Neural progenitor cell (in vitro differentiated cells): ENCODE measurements around the gene C6orf62. TPM values are rescaled to one million over a fixed set of nuclear protein-coding genes. Genes with fewer than 3 reads are reported as not detected.
A peak's percentile ranks its signal among the peaks of the same experiment; 100 is the strongest.

Experiments used
- DNase-seq: peaks from one replicate; pipeline ENCODE4 v3.0.0-alpha.2; 2016; ENCODE audit warnings: low spot score
- H2AFZ ChIP-seq: fragments of 200-600 bp; sonication (generic); replicated peaks from 2 replicates; pipeline ENCODE4 v1.6.1; 2016; ENCODE audit warnings: antibody characterized with exemption
- H3F3A ChIP-seq: fragments of 200-600 bp; sonication (generic); 2 replicates; pipeline ENCODE4 v1.6.1; 2016; ENCODE audit warnings: antibody characterized with exemption, low read depth
- H3K27ac ChIP-seq: fragments of 200-600 bp; sonication (generic); 2 replicates; pipeline ENCODE4 v1.5.1; 2016; ENCODE audit warnings: mild to moderate bottlenecking
- H3K27me3 ChIP-seq: fragments of 200-600 bp; sonication (generic); 2 replicates; pipeline ENCODE4 v1.6.1; 2016; ENCODE audit warnings: mild to moderate bottlenecking, moderate library complexity
- H3K36me3 ChIP-seq: fragments of 200-600 bp; sonication (generic); 2 replicates; pipeline ENCODE4 v1.5.1; 2016
- H3K4me1 ChIP-seq: fragments of 200-600 bp; sonication (generic); 2 replicates; pipeline ENCODE4 v1.6.1; 2016; ENCODE audit warnings: mixed run types
- H3K4me2 ChIP-seq: fragments of 200-600 bp; sonication (generic); 2 replicates; pipeline ENCODE4 v1.6.1; 2016
- H3K4me3 ChIP-seq: fragments of 200-600 bp; sonication (generic); 2 replicates; pipeline ENCODE4 v1.5.1; 2016
- H3K79me2 ChIP-seq: fragments of 200-600 bp; sonication (generic); 2 replicates; pipeline ENCODE4 v1.6.1; 2016; ENCODE audit warnings: low read depth
- H3K9ac ChIP-seq: fragments of 200-600 bp; sonication (generic); 2 replicates; pipeline ENCODE4 v1.6.1; 2016
- H3K9me3 ChIP-seq: fragments of 200-600 bp; sonication (generic); 2 replicates; pipeline ENCODE4 v1.5.1; 2016; ENCODE audit warnings: low read depth
- H4K20me1 ChIP-seq: fragments of 200-600 bp; sonication (generic); 2 replicates; pipeline ENCODE4 v1.6.1; 2016; ENCODE audit warnings: low read depth
- H3K27ac Mint-ChIP-seq: 3 replicates; pipeline ENCODE4 v1.8.0; 2021; ENCODE audit warnings: mixed read lengths
- H3K27me3 Mint-ChIP-seq: 2 replicates; pipeline ENCODE4 v1.8.0; 2022; ENCODE audit warnings: low read depth, mild to moderate bottlenecking, inconsistent platforms, moderate library complexity, mixed read lengths; ENCODE audit not compliant: insufficient read depth
- H3K36me3 Mint-ChIP-seq: 3 replicates; pipeline ENCODE4 v1.8.0; 2021; ENCODE audit warnings: mixed read lengths
- H3K4me1 Mint-ChIP-seq: 3 replicates; pipeline ENCODE4 v1.8.0; 2021; ENCODE audit warnings: mixed read lengths
- H3K4me3 Mint-ChIP-seq: 3 replicates; pipeline ENCODE4 v1.8.0; 2021; ENCODE audit warnings: mild to moderate bottlenecking, moderate library complexity, mixed read lengths
- H3K9me3 Mint-ChIP-seq: 3 replicates; pipeline ENCODE4 v1.8.0; 2020; ENCODE audit warnings: mixed read lengths
- EZH2 ChIP-seq: fragments of 200-600 bp; sonication (generic); IDR thresholded peaks from 2 replicates; pipeline ENCODE4 v1.6.1; 2017; ENCODE audit warnings: antibody characterized with exemption, mild to moderate bottlenecking, moderate library complexity
- EZH2phosphoT487 ChIP-seq: fragments of 200-600 bp; sonication (generic); IDR thresholded peaks from 2 replicates; pipeline ENCODE4 v1.6.1; 2017; ENCODE audit warnings: antibody characterized with exemption
- total RNA-seq: library from RNA; depleted of rRNA; stranded (reverse); fragments of >200 nt; gene quantifications from 2 replicates; pipeline ENCODE4 v1.2.3, GENCODE V29; 2015; ENCODE audit warnings: low replicate concordance
- TF ChIP-seq, protein P1 (sequence below): fragments of 200-600 bp; sonication (generic); IDR thresholded peaks from 2 replicates; pipeline ENCODE4 v1.5.1; 2017; ENCODE audit warnings: antibody characterized with exemption, mild to moderate bottlenecking

Gene C6orf62
- total RNA-seq, 1 donor from 2014 or later, result 82.3 TPM

DNA sequence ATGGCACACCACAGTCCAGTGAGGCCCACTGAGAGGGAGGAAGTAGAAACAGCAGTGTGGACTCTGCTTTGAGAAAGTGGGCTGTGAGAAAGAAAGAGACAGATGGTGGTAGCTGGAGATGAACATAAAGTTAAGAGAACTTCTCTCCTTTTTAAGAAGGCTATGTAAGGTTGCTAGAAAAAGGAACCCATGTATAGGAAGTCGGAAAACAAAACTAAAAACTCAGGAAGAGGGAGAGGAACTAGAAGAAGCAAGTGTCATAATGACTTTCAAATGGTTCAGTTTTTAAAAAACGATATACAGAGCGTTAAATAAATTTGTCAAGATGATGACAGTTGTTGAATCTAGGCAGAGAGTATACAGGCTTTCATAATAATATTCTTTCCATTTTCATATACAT, 30.3 kb upstream of the C6orf62 start:
- Histone ChIP-seq H3F3A (no peaks in the 10 kb centered on the region), H3K27ac (no peak overlapping the region), H3K9ac (no peak overlapping the region), H3K4me2 (no peak overlapping the region), H3K79me2 (no peaks in the 10 kb centered on the region), H3K4me3 (no peak overlapping the region), H2AFZ (peak overlapping the region; percentile 38), H3K4me1 (no peaks in the 10 kb centered on the region), H3K27me3 (no peaks in the 10 kb centered on the region), H3K36me3 (no peaks in the 10 kb centered on the region), H4K20me1 (no peaks in the 10 kb centered on the region), H3K9me3 (no peaks in the 10 kb centered on the region)
- H3K9me3 Mint-ChIP-seq, result peaks cover 2% of the 10 kb centered on the region
- no peak for DNase-seq
- H3K27ac Mint-ChIP-seq, result no peak overlapping the region
- peaks cover 4% of the 10 kb centered on the region for H3K27me3 Mint-ChIP-seq
- TF ChIP-seq EZH2phosphoT487, result no peak
- TF ChIP-seq, protein P1, sequence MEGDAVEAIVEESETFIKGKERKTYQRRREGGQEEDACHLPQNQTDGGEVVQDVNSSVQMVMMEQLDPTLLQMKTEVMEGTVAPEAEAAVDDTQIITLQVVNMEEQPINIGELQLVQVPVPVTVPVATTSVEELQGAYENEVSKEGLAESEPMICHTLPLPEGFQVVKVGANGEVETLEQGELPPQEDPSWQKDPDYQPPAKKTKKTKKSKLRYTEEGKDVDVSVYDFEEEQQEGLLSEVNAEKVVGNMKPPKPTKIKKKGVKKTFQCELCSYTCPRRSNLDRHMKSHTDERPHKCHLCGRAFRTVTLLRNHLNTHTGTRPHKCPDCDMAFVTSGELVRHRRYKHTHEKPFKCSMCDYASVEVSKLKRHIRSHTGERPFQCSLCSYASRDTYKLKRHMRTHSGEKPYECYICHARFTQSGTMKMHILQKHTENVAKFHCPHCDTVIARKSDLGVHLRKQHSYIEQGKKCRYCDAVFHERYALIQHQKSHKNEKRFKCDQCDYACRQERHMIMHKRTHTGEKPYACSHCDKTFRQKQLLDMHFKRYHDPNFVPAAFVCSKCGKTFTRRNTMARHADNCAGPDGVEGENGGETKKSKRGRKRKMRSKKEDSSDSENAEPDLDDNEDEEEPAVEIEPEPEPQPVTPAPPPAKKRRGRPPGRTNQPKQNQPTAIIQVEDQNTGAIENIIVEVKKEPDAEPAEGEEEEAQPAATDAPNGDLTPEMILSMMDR, result no peak
- no peak for TF ChIP-seq EZH2
- H3K36me3 Mint-ChIP-seq, result no peaks in the 10 kb centered on the region
- H3K4me3 Mint-ChIP-seq, result no peak overlapping the region
- H3K4me1 Mint-ChIP-seq, result no peaks in the 10 kb centered on the region

DNA sequence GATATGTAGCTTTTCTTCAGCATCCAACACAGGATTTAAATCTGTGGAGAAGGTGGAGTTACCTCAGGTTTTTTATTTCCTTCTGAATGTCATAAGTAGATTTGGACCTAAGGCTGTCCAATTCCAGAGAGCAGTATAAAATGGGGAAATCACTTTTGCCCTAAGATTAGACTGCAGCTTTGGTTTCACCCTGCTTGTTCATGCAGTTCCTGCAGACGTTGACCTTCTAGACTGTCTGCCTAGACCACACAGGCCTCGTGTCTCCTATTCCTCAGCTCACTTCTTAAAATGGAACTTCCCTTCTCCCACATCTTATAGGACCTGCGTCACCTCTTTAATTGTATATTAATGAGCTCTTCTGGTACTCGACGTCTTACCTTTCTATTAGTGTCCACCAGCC, 26.0 kb upstream of the C6orf62 start:
- Mint-ChIP-seq H3K4me1 (no peaks in the 10 kb centered on the region), H3K27ac (no peak overlapping the region), H3K9me3 (peaks cover 2% of the 10 kb centered on the region), H3K36me3 (no peaks in the 10 kb centered on the region), H3K27me3 (no peaks in the 10 kb centered on the region), H3K4me3 (no peak overlapping the region)
- no peaks in the 10 kb centered on the region for H3F3A ChIP-seq
- no peak overlapping the region for H3K27ac ChIP-seq
- no peaks in the 10 kb centered on the region for H3K9me3 ChIP-seq
- no peak overlapping the region for H3K4me2 ChIP-seq
- no peaks in the 10 kb centered on the region for H3K36me3 ChIP-seq
- DNase-seq, result no peak
- no peak overlapping the region for H2AFZ ChIP-seq
- H3K4me1 ChIP-seq, result no peaks in the 10 kb centered on the region
- no peak overlapping the region for H3K9ac ChIP-seq
- H3K79me2 ChIP-seq, result no peaks in the 10 kb centered on the region
- TF ChIP-seq EZH2 (no peak), EZH2phosphoT487 (no peak)
- TF ChIP-seq, protein P1, result no peak
- no peaks in the 10 kb centered on the region for H3K27me3 ChIP-seq
- no peaks in the 10 kb centered on the region for H4K20me1 ChIP-seq
- no peak overlapping the region for H3K4me3 ChIP-seq

DNA sequence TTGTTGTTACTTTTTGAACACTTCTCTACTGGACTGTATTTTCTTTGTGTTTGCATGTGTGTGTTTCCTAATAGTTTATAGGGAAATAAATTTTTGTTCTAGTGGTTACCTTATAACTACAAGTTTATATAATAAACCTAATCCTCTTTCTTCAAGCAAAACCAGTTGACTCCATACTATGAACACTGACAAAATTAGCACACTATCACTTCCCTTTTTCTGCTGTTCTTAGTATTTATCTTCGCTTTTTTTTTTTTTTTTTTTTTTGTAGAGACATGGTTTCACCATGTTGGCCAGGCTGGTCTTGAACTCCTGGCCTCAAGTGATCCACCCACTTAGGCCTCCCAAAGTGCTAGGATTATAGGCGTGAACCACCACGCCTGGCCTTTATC, 25.0 kb upstream of the C6orf62 start:
- DNase-seq, result no peak
- Histone ChIP-seq H3K4me3 (no peak overlapping the region), H3K9me3 (no peaks in the 10 kb centered on the region), H2AFZ (no peak overlapping the region), H3K36me3 (no peaks in the 10 kb centered on the region), H3K27me3 (no peaks in the 10 kb centered on the region), H3K79me2 (no peaks in the 10 kb centered on the region), H3K4me1 (no peaks in the 10 kb centered on the region), H3F3A (no peaks in the 10 kb centered on the region), H3K4me2 (no peak overlapping the region), H3K27ac (no peak overlapping the region), H4K20me1 (no peaks in the 10 kb centered on the region), H3K9ac (no peak overlapping the region)
- Mint-ChIP-seq H3K4me3 (no peak overlapping the region), H3K27ac (no peak overlapping the region), H3K27me3 (no peaks in the 10 kb centered on the region), H3K9me3 (peaks cover 2% of the 10 kb centered on the region), H3K4me1 (no peaks in the 10 kb centered on the region), H3K36me3 (no peaks in the 10 kb centered on the region)
- TF ChIP-seq EZH2 (no peak), EZH2phosphoT487 (no peak)
- TF ChIP-seq, protein P1, result no peak
